ENCODE results near the gene CFDP1. TPM values are rescaled to one million over a fixed set of nuclear protein-coding genes. Genes with fewer than 3 reads are reported as not detected.

CFDP1 gene
- polyA plus RNA-seq, 3 donors = 12.9 to 23.2 (median 19.0) TPM

DNA sequence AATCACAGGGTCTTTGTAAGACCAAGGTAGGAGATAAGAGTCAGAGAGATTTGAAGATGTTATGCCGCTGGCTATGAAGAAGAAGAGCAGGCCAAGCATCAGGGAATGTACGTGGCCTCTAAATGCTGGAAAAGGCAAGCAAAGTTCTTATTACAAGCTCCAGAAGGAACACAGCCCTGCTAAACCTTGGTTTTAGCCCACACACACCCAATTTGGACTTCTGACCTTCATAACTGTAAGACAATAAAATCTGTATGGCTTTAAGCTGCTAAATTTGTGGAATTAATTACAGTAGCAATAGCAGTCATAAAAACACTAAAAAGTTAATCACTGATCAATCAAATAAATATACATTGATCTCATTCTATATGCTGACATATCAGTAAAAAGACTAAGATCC lies 25.1 kb upstream of the CFDP1 start:
- Mint-ChIP-seq H3K27ac (no peak overlapping the region), H3K9me3 (no peaks in the 10 kb centered on the region), H3K4me1 (peaks cover 18% of the 10 kb centered on the region), H3K27me3 (ENCODE audit: low read depth in 3 of 3) (no peaks in the 10 kb centered on the region), H3K4me3 (no peak overlapping the region), H3K36me3 (peaks cover 10 to 22% of the 10 kb centered on the region in 2 donors)
- intact Hi-C loops (cut with micrococcal nuclease) = no loop called here
- H3K79me2 ChIP-seq (ENCODE audit: insufficient read depth, low read length) = peaks cover 100% of the 10 kb centered on the region
- peaks cover 99% of the 10 kb centered on the region for H4K20me1 ChIP-seq (ENCODE audit: insufficient read depth, low read length)
- H3K27ac ChIP-seq (ENCODE audit: low read depth in 1 of 2, low read length in 2 of 2) = no peak overlapping the region
- 85% methylated on average over 2 of the region's 2 CpGs for WGBS (ENCODE audit: insufficient coverage)
- H3K9me3 ChIP-seq (replicated peaks in 1 of 2; ENCODE audit: control insufficient read depth in 1 of 2, insufficient read depth in 1 of 2, low read length in 2 of 2) = no peaks in the 10 kb centered on the region
- H3K36me3 ChIP-seq (replicated peaks in 1 of 2; ENCODE audit: control insufficient read depth in 1 of 2, insufficient read depth in 2 of 2, low read length in 2 of 2) = peaks cover 2 to 11% of the 10 kb centered on the region in 2 donors
- no peaks in the 10 kb centered on the region for H3K27me3 ChIP-seq (ENCODE audit: control insufficient read depth in 2 of 2, insufficient read depth in 2 of 2, low read length in 2 of 2)
- H3K9ac ChIP-seq (ENCODE audit: insufficient read depth, low read length, poor library complexity, severe bottlenecking) = no peak overlapping the region
- no peak overlapping the region for H2AFZ ChIP-seq (ENCODE audit: insufficient read depth, low read depth, low read length, poor library complexity, severe bottlenecking)
- peaks cover 9 to 16% of the 10 kb centered on the region in 2 donors for H3K4me1 ChIP-seq (ENCODE audit: control insufficient read depth in 1 of 2, insufficient read depth in 2 of 2, low read length in 2 of 2)
- no peak overlapping the region for H3K4me3 ChIP-seq (replicated peaks in 1 of 3; ENCODE audit: low read depth in 2 of 3, low read length in 3 of 3)
- H3K4me2 ChIP-seq (replicated peaks; ENCODE audit: extremely low read depth, low read length, poor library complexity, severe bottlenecking) = no peak overlapping the region
- no peak for DNase-seq
- TF ChIP-seq, protein P1, sequence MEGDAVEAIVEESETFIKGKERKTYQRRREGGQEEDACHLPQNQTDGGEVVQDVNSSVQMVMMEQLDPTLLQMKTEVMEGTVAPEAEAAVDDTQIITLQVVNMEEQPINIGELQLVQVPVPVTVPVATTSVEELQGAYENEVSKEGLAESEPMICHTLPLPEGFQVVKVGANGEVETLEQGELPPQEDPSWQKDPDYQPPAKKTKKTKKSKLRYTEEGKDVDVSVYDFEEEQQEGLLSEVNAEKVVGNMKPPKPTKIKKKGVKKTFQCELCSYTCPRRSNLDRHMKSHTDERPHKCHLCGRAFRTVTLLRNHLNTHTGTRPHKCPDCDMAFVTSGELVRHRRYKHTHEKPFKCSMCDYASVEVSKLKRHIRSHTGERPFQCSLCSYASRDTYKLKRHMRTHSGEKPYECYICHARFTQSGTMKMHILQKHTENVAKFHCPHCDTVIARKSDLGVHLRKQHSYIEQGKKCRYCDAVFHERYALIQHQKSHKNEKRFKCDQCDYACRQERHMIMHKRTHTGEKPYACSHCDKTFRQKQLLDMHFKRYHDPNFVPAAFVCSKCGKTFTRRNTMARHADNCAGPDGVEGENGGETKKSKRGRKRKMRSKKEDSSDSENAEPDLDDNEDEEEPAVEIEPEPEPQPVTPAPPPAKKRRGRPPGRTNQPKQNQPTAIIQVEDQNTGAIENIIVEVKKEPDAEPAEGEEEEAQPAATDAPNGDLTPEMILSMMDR (IDR thresholded peaks at IDR 0.05) = no peak

DNA sequence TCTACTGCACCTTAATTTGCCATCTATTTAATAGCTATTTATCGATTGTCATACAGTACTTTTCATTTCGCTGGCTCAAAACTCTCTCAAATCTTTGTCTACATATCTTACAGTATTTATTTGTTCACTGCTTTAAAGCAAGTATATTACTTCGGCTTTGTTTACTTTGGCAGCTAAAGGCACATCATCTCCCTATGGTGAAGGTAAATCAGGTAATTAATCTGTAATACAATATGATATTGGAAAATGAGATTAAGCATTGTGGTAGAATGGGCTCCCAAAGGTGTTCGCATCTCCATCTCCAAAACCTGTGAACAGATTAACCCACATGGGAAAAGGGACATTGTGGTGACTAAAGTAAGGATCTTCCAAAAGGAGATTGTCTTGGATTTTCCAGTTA lies 24.7 kb upstream of the CFDP1 start:
- Mint-ChIP-seq H3K9me3 (no peaks in the 10 kb centered on the region), H3K36me3 (peaks cover 12 to 22% of the 10 kb centered on the region in 2 donors), H3K27me3 (ENCODE audit: low read depth in 3 of 3) (no peaks in the 10 kb centered on the region), H3K4me3 (no peak overlapping the region), H3K27ac (no peak overlapping the region), H3K4me1 (peaks cover 14% of the 10 kb centered on the region)
- H3K4me3 ChIP-seq (replicated peaks in 1 of 3; ENCODE audit: low read depth in 2 of 3, low read length in 3 of 3) = no peak overlapping the region
- no peak overlapping the region for H2AFZ ChIP-seq (ENCODE audit: insufficient read depth, low read depth, low read length, poor library complexity, severe bottlenecking)
- H3K4me1 ChIP-seq (ENCODE audit: control insufficient read depth in 1 of 2, insufficient read depth in 2 of 2, low read length in 2 of 2) = peaks cover 4 to 12% of the 10 kb centered on the region in 2 donors
- intact Hi-C loops (cut with micrococcal nuclease) = no loop called here
- no peak for DNase-seq
- H3K27me3 ChIP-seq (ENCODE audit: control insufficient read depth in 2 of 2, insufficient read depth in 2 of 2, low read length in 2 of 2) = no peaks in the 10 kb centered on the region
- no peak overlapping the region for H3K27ac ChIP-seq (ENCODE audit: low read depth in 1 of 2, low read length in 2 of 2)
- peaks cover 2 to 11% of the 10 kb centered on the region in 2 donors for H3K36me3 ChIP-seq (replicated peaks in 1 of 2; ENCODE audit: control insufficient read depth in 1 of 2, insufficient read depth in 2 of 2, low read length in 2 of 2)
- peaks cover 100% of the 10 kb centered on the region for H3K79me2 ChIP-seq (ENCODE audit: insufficient read depth, low read length)
- H3K9ac ChIP-seq (ENCODE audit: insufficient read depth, low read length, poor library complexity, severe bottlenecking) = no peak overlapping the region
- TF ChIP-seq, protein P1 (IDR thresholded peaks at IDR 0.05) = no peak
- H4K20me1 ChIP-seq (ENCODE audit: insufficient read depth, low read length) = peaks cover 99% of the 10 kb centered on the region
- H3K4me2 ChIP-seq (replicated peaks; ENCODE audit: extremely low read depth, low read length, poor library complexity, severe bottlenecking) = no peak overlapping the region
- H3K9me3 ChIP-seq (replicated peaks in 1 of 2; ENCODE audit: control insufficient read depth in 1 of 2, insufficient read depth in 1 of 2, low read length in 2 of 2) = no peaks in the 10 kb centered on the region
- 100% methylated on average over 1 of the region's 4 CpGs for WGBS (ENCODE audit: insufficient coverage)

Data from CD14-positive monocyte (primary cell).